Measurements from ENCODE around the gene POTEJ. TPM values are rescaled to one million over a fixed set of nuclear protein-coding genes. Genes with fewer than 3 reads are reported as not detected.
"Not testable (repeated sequence)": the region's sequence is repeated elsewhere in the genome, so short reads cannot be mapped to it uniquely, and the experiment has no call there.

POTEJ gene
- total RNA-seq, 1 experiment from 2014 or later = not detected

- H2BK20ac ChIP-seq (ENCODE audit: low read depth, low read length, poor library complexity, severe bottlenecking); H3K4me2 ChIP-seq (ENCODE audit: insufficient read depth, insufficient read length, low read length); H4K5ac ChIP-seq (ENCODE audit: insufficient read length, low read depth, low read length); H4K20me1 ChIP-seq (ENCODE audit: control insufficient read depth, insufficient read depth, insufficient read length); H3K79me1 ChIP-seq (ENCODE audit: insufficient read depth, low read depth, low read length, poor library complexity, severe bottlenecking); H3K14ac ChIP-seq (ENCODE audit: insufficient read depth, low read length); H3K4ac ChIP-seq (ENCODE audit: low read depth, low read length); H2BK120ac ChIP-seq (ENCODE audit: low read depth, low read length, poor library complexity, severe bottlenecking); H2BK12ac ChIP-seq (ENCODE audit: insufficient read length, low read depth, low read length); H3K23ac ChIP-seq (ENCODE audit: insufficient read length, low read depth, low read length); H2BK5ac ChIP-seq (ENCODE audit: insufficient read length, low read length); H3T11ph ChIP-seq (ENCODE audit: low read length); H3K79me2 ChIP-seq (ENCODE audit: insufficient read depth, low read length); DNase-seq; H2AK5ac ChIP-seq (ENCODE audit: insufficient read length, low read length); H4K91ac ChIP-seq (ENCODE audit: insufficient read length, low read depth, low read length); H3K27me3 Mint-ChIP-seq (ENCODE audit: low read depth); H3K4me1 ChIP-seq (ENCODE audit: insufficient read depth, low read length); H3K27ac ChIP-seq (ENCODE audit: insufficient read length, low read depth, low read length); H2AFZ ChIP-seq (ENCODE audit: low read length); H3K27me3 ChIP-seq (ENCODE audit: insufficient read depth, low read length); H3K36me3 Mint-ChIP-seq (ENCODE audit: insufficient read depth in 1 of 3, low read depth in 3 of 3); H3K27ac Mint-ChIP-seq; H3K56ac ChIP-seq (ENCODE audit: insufficient read length, low read depth, low read length); H3K4me1 Mint-ChIP-seq; H3K18ac ChIP-seq (ENCODE audit: insufficient read length, low read depth, low read length); H3K9me3 Mint-ChIP-seq; H4K8ac ChIP-seq (replicated peaks; ENCODE audit: insufficient read length, low read depth, low read length); H3K9ac ChIP-seq (ENCODE audit: extremely low read depth, insufficient read length, low read length); H2BK15ac ChIP-seq (ENCODE audit: low read depth, low read length); H3K4me3 Mint-ChIP-seq; H3K23me2 ChIP-seq (ENCODE audit: insufficient read length, low read depth, low read length, poor library complexity, severe bottlenecking); H3K9me3 ChIP-seq (ENCODE audit: control insufficient read depth, low read depth, low read length): not testable (repeated sequence)
- WGBS (ENCODE audit: extremely low coverage, insufficient read length, low lambda C conversion rate) = no CpG with 5 or more reads among the region's 3 CpGs
Observed at GRCh38 chr2:130571929-130572328, 39.3 kb upstream of the POTEJ start.

GRCh38 chr2:130574230-130574629, 37.0 kb upstream of the POTEJ start:
- not testable (repeated sequence) for H3K36me3 Mint-ChIP-seq (ENCODE audit: insufficient read depth in 1 of 3, low read depth in 3 of 3); H3K9me3 Mint-ChIP-seq; H3K27me3 Mint-ChIP-seq (ENCODE audit: low read depth); H4K5ac ChIP-seq (ENCODE audit: insufficient read length, low read depth, low read length); H3K9ac ChIP-seq (ENCODE audit: extremely low read depth, insufficient read length, low read length); H3T11ph ChIP-seq (ENCODE audit: low read length); H3K79me1 ChIP-seq (ENCODE audit: insufficient read depth, low read depth, low read length, poor library complexity, severe bottlenecking); H3K9me3 ChIP-seq (ENCODE audit: control insufficient read depth, low read depth, low read length); H3K23me2 ChIP-seq (ENCODE audit: insufficient read length, low read depth, low read length, poor library complexity, severe bottlenecking); H2BK120ac ChIP-seq (ENCODE audit: low read depth, low read length, poor library complexity, severe bottlenecking); H3K23ac ChIP-seq (ENCODE audit: insufficient read length, low read depth, low read length); H3K4me3 Mint-ChIP-seq; H3K79me2 ChIP-seq (ENCODE audit: insufficient read depth, low read length); H2BK5ac ChIP-seq (ENCODE audit: insufficient read length, low read length); H3K4me1 Mint-ChIP-seq; H2BK20ac ChIP-seq (ENCODE audit: low read depth, low read length, poor library complexity, severe bottlenecking); H3K56ac ChIP-seq (ENCODE audit: insufficient read length, low read depth, low read length); H3K14ac ChIP-seq (ENCODE audit: insufficient read depth, low read length); H3K4ac ChIP-seq (ENCODE audit: low read depth, low read length); H2AFZ ChIP-seq (ENCODE audit: low read length); H2AK5ac ChIP-seq (ENCODE audit: insufficient read length, low read length); H3K27ac ChIP-seq (ENCODE audit: insufficient read length, low read depth, low read length); DNase-seq; H3K27ac Mint-ChIP-seq; H3K4me1 ChIP-seq (ENCODE audit: insufficient read depth, low read length); H4K20me1 ChIP-seq (ENCODE audit: control insufficient read depth, insufficient read depth, insufficient read length); H4K91ac ChIP-seq (ENCODE audit: insufficient read length, low read depth, low read length); H3K4me2 ChIP-seq (ENCODE audit: insufficient read depth, insufficient read length, low read length); H3K18ac ChIP-seq (ENCODE audit: insufficient read length, low read depth, low read length); H4K8ac ChIP-seq (replicated peaks; ENCODE audit: insufficient read length, low read depth, low read length); H3K27me3 ChIP-seq (ENCODE audit: insufficient read depth, low read length); H2BK12ac ChIP-seq (ENCODE audit: insufficient read length, low read depth, low read length); H2BK15ac ChIP-seq (ENCODE audit: low read depth, low read length)
- no CpG with 5 or more reads among the region's 13 CpGs for WGBS (ENCODE audit: extremely low coverage, insufficient read length, low lambda C conversion rate)
